ENCODE measurements around the gene ALS2.

ALS2 gene

GRCh38 chr2:201773990-201774389, 6.7 kb downstream of the ALS2 start:
- no peak for TF ChIP-seq FOXM1 (IDR thresholded peaks at IDR 0.05; ENCODE audit: borderline replicate concordance, low read depth)
- TF ChIP-seq CEBPB (IDR thresholded peaks at IDR 0.05): no peak
- TF ChIP-seq, protein P1, sequence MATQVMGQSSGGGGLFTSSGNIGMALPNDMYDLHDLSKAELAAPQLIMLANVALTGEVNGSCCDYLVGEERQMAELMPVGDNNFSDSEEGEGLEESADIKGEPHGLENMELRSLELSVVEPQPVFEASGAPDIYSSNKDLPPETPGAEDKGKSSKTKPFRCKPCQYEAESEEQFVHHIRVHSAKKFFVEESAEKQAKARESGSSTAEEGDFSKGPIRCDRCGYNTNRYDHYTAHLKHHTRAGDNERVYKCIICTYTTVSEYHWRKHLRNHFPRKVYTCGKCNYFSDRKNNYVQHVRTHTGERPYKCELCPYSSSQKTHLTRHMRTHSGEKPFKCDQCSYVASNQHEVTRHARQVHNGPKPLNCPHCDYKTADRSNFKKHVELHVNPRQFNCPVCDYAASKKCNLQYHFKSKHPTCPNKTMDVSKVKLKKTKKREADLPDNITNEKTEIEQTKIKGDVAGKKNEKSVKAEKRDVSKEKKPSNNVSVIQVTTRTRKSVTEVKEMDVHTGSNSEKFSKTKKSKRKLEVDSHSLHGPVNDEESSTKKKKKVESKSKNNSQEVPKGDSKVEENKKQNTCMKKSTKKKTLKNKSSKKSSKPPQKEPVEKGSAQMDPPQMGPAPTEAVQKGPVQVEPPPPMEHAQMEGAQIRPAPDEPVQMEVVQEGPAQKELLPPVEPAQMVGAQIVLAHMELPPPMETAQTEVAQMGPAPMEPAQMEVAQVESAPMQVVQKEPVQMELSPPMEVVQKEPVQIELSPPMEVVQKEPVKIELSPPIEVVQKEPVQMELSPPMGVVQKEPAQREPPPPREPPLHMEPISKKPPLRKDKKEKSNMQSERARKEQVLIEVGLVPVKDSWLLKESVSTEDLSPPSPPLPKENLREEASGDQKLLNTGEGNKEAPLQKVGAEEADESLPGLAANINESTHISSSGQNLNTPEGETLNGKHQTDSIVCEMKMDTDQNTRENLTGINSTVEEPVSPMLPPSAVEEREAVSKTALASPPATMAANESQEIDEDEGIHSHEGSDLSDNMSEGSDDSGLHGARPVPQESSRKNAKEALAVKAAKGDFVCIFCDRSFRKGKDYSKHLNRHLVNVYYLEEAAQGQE (IDR thresholded peaks at IDR 0.05; ENCODE audit: low read depth): no peak
- TF ChIP-seq ZBTB7A (IDR thresholded peaks at IDR 0.05; ENCODE audit: low read depth): no peak

GRCh38 chr2:201769666-201770373, 10.9 kb downstream of the ALS2 start:
- TF ChIP-seq CREB1 (IDR thresholded peaks at IDR 0.05; ENCODE audit: low read depth) (no peak), RAD21 (IDR thresholded peaks at IDR 0.05; ENCODE audit: low read depth) (no peak), EGR1 (IDR thresholded peaks at IDR 0.05) (no peak), ZBTB7A (IDR thresholded peaks at IDR 0.05; ENCODE audit: low read depth) (no peak), NFIC (IDR thresholded peaks at IDR 0.05) (no peak), CEBPB (IDR thresholded peaks at IDR 0.05) (no peak), EP300 (IDR thresholded peaks at IDR 0.05; ENCODE audit: borderline replicate concordance) (no peak), TEAD4 (IDR thresholded peaks at IDR 0.05) (no peak)
- TF ChIP-seq, protein P1 (IDR thresholded peaks at IDR 0.05; ENCODE audit: low read depth): no peak
- TF ChIP-seq, protein P2, sequence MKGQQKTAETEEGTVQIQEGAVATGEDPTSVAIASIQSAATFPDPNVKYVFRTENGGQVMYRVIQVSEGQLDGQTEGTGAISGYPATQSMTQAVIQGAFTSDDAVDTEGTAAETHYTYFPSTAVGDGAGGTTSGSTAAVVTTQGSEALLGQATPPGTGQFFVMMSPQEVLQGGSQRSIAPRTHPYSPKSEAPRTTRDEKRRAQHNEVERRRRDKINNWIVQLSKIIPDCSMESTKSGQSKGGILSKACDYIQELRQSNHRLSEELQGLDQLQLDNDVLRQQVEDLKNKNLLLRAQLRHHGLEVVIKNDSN (IDR thresholded peaks at IDR 0.05): no peak
- TF ChIP-seq, protein P3, sequence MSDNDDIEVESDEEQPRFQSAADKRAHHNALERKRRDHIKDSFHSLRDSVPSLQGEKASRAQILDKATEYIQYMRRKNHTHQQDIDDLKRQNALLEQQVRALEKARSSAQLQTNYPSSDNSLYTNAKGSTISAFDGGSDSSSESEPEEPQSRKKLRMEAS (IDR thresholded peaks at IDR 0.05): no peak

- TF ChIP-seq CEBPB (IDR thresholded peaks at IDR 0.05) (no peak), TAF1 (IDR thresholded peaks at IDR 0.05; ENCODE audit: low read depth) (no peak), CREB1 (IDR thresholded peaks at IDR 0.05; ENCODE audit: low read depth) (no peak), NFIC (IDR thresholded peaks at IDR 0.05) (no peak), YY1 (IDR thresholded peaks at IDR 0.05; ENCODE audit: low read depth) (no peak), EP300 (IDR thresholded peaks at IDR 0.05; ENCODE audit: borderline replicate concordance) (no peak), ZBTB7A (IDR thresholded peaks at IDR 0.05; ENCODE audit: low read depth) (no peak), TEAD4 (IDR thresholded peaks at IDR 0.05) (no peak), FOXM1 (IDR thresholded peaks at IDR 0.05; ENCODE audit: borderline replicate concordance, low read depth) (no peak), RAD21 (IDR thresholded peaks at IDR 0.05; ENCODE audit: low read depth) (no peak), TCF12 (IDR thresholded peaks at IDR 0.05; ENCODE audit: low read depth) (no peak), EGR1 (IDR thresholded peaks at IDR 0.05) (no peak)
- TF ChIP-seq, protein P1 (IDR thresholded peaks at IDR 0.05; ENCODE audit: low read depth): no peak
- TF ChIP-seq, protein P2 (IDR thresholded peaks at IDR 0.05): no peak
- TF ChIP-seq, protein P3 (IDR thresholded peaks at IDR 0.05): no peak
These were observed 11.8 kb downstream of the ALS2 start for GRCh38 chr2:201768918-201769317.

GRCh38 chr2:201765799-201766198, 14.9 kb downstream of the ALS2 start:
- no peak for TF ChIP-seq NFIC (IDR thresholded peaks at IDR 0.05)
- TF ChIP-seq, protein P3 (IDR thresholded peaks at IDR 0.05): no peak
- TF ChIP-seq YY1 (IDR thresholded peaks at IDR 0.05; ENCODE audit: low read depth): no peak
- no peak for TF ChIP-seq TCF12 (IDR thresholded peaks at IDR 0.05; ENCODE audit: low read depth)
- TF ChIP-seq CEBPB (IDR thresholded peaks at IDR 0.05): no peak
- TF ChIP-seq FOXM1 (IDR thresholded peaks at IDR 0.05; ENCODE audit: borderline replicate concordance, low read depth): no peak

Measured in Ishikawa (cell line).